Measurements from ENCODE around the gene SNUPN. TPM values are rescaled to one million over a fixed set of nuclear protein-coding genes. Genes with fewer than 3 reads are reported as not detected.

The SNUPN gene
- total and polyA plus RNA-seq, 2 donors (not counting 1 experiment from before 2014, with no cell fraction given): 10.5 to 23.5 TPM

- H3K4me1 Mint-ChIP-seq: no peaks in the 10 kb centered on the region
- Histone ChIP-seq H3K27me3 (replicated peaks in 1 of 4; ENCODE audit: control extremely low read depth in 1 of 4, control insufficient read depth in 3 of 4, insufficient read depth in 4 of 4, low read length in 3 of 4) (no peaks in the 10 kb centered on the region), H2AFZ (ENCODE audit: insufficient read depth, low read depth, low read length, poor library complexity, severe bottlenecking) (no peak overlapping the region), H3K9me3 (ENCODE audit: control extremely low read depth in 1 of 3, control insufficient read depth in 2 of 3, insufficient read depth in 1 of 3, low read length in 2 of 3) (no peaks in the 10 kb centered on the region), H3K4me3 (ENCODE audit: control extremely low read depth in 1 of 5, extremely low read depth in 1 of 5, insufficient read depth in 1 of 5, low read depth in 2 of 5, low read length in 4 of 5) (no peak overlapping the region), H3K4me1 (ENCODE audit: control insufficient read depth in 2 of 2, insufficient read depth in 2 of 2, low read length in 2 of 2) (no peaks in the 10 kb centered on the region), H3K79me2 (ENCODE audit: control insufficient read depth, insufficient read depth, low read length) (no peaks in the 10 kb centered on the region), H3K27ac (ENCODE audit: low read length in 2 of 2) (no peak overlapping the region), H3K36me3 (replicated peaks in 1 of 2; ENCODE audit: control extremely low read depth in 1 of 2, control insufficient read depth in 1 of 2, extremely low read depth in 1 of 2, insufficient read depth in 2 of 2, low read length in 1 of 2) (no peaks in the 10 kb centered on the region), H4K20me1 (ENCODE audit: control insufficient read depth, insufficient read depth, low read length, poor library complexity, severe bottlenecking) (no peaks in the 10 kb centered on the region), H3K9ac (ENCODE audit: low read length) (no peak overlapping the region), H3K4me2 (replicated peaks; ENCODE audit: low read depth, low read length, poor library complexity, severe bottlenecking) (no peak overlapping the region)
- ATAC-seq (ENCODE audit: low read depth) (no peak), DNase-seq (no peak)
- no peaks in the 10 kb centered on the region for H3K9me3 Mint-ChIP-seq (ENCODE audit: insufficient read depth)
- 93% methylated on average over 13 of the region's 17 CpGs for WGBS (ENCODE audit: insufficient coverage)
- POLR2A ChIA-PET: no interaction called here
- H3K27me3 Mint-ChIP-seq: peaks cover 13% of the 10 kb centered on the region
- intact Hi-C loops (cut with micrococcal nuclease): no loop called here
- no peak overlapping the region for H3K4me3 Mint-ChIP-seq
- H3K27ac Mint-ChIP-seq: no peak overlapping the region
- TF ChIP-seq EZH2 (IDR thresholded peaks at IDR 0.05; ENCODE audit: borderline replicate concordance, insufficient read depth, low read depth, low read length, poor library complexity, severe bottlenecking) (no peak), CTCF (IDR thresholded peaks at IDR 0.05) (no peak)
- CTCF ChIA-PET: no interaction called here
Measured at GRCh38 chr15:75659928-75660645, 34.6 kb upstream of the SNUPN start.

- H3K27ac ChIP-seq (ENCODE audit: low read length in 2 of 2): no peak overlapping the region
- no peaks in the 10 kb centered on the region for H3K9me3 Mint-ChIP-seq (ENCODE audit: insufficient read depth)
- H3K9me3 ChIP-seq (ENCODE audit: control extremely low read depth in 1 of 3, control insufficient read depth in 2 of 3, insufficient read depth in 1 of 3, low read length in 2 of 3): no peaks in the 10 kb centered on the region
- DNase-seq: no peak
- CTCF ChIA-PET: no interaction called here
- TF ChIP-seq CTCF (IDR thresholded peaks at IDR 0.05): no peak
- no peak for TF ChIP-seq EZH2 (IDR thresholded peaks at IDR 0.05; ENCODE audit: borderline replicate concordance, insufficient read depth, low read depth, low read length, poor library complexity, severe bottlenecking)
- no peak overlapping the region for H3K4me3 ChIP-seq (ENCODE audit: control extremely low read depth in 1 of 5, extremely low read depth in 1 of 5, insufficient read depth in 1 of 5, low read depth in 2 of 5, low read length in 4 of 5)
- POLR2A ChIA-PET: no interaction called here
- no peak overlapping the region for H3K4me3 Mint-ChIP-seq
- no peaks in the 10 kb centered on the region for H4K20me1 ChIP-seq (ENCODE audit: control insufficient read depth, insufficient read depth, low read length, poor library complexity, severe bottlenecking)
- no peak overlapping the region for H3K9ac ChIP-seq (ENCODE audit: low read length)
- H3K4me2 ChIP-seq (replicated peaks; ENCODE audit: low read depth, low read length, poor library complexity, severe bottlenecking): no peak overlapping the region
- H2AFZ ChIP-seq (ENCODE audit: insufficient read depth, low read depth, low read length, poor library complexity, severe bottlenecking): no peak overlapping the region
- no peaks in the 10 kb centered on the region for H3K4me1 Mint-ChIP-seq
- no peaks in the 10 kb centered on the region for H3K79me2 ChIP-seq (ENCODE audit: control insufficient read depth, insufficient read depth, low read length)
- no peaks in the 10 kb centered on the region for H3K27me3 ChIP-seq (replicated peaks in 1 of 4; ENCODE audit: control extremely low read depth in 1 of 4, control insufficient read depth in 3 of 4, insufficient read depth in 4 of 4, low read length in 3 of 4)
- no peak overlapping the region for H3K27ac Mint-ChIP-seq
- intact Hi-C loops (cut with micrococcal nuclease): no loop called here
- WGBS (ENCODE audit: insufficient coverage): 86% methylated on average over 8 of the region's 9 CpGs
- no peak for ATAC-seq (ENCODE audit: low read depth)
- H3K4me1 ChIP-seq (ENCODE audit: control insufficient read depth in 2 of 2, insufficient read depth in 2 of 2, low read length in 2 of 2): no peaks in the 10 kb centered on the region
- no peaks in the 10 kb centered on the region for H3K36me3 ChIP-seq (replicated peaks in 1 of 2; ENCODE audit: control extremely low read depth in 1 of 2, control insufficient read depth in 1 of 2, extremely low read depth in 1 of 2, insufficient read depth in 2 of 2, low read length in 1 of 2)
- H3K27me3 Mint-ChIP-seq: peaks cover 13% of the 10 kb centered on the region
Measured at GRCh38 chr15:75659141-75659771, 33.7 kb upstream of the SNUPN start.
